NOMO-1 treated with dmso at 0.1 percent for 144 hours (cell line): ENCODE measurements around the gene XYLB.

Experiments
- DNase-seq: peaks from one replicate; lab custom pipeline; 2025; ENCODE audit not compliant: unreplicated experiment; lab: John Stamatoyannopoulos, UW

The XYLB gene

GRCh38 chr3:38361496-38361895 lies 14.9 kb downstream of the XYLB start:
- DNase-seq = no peak

DNA sequence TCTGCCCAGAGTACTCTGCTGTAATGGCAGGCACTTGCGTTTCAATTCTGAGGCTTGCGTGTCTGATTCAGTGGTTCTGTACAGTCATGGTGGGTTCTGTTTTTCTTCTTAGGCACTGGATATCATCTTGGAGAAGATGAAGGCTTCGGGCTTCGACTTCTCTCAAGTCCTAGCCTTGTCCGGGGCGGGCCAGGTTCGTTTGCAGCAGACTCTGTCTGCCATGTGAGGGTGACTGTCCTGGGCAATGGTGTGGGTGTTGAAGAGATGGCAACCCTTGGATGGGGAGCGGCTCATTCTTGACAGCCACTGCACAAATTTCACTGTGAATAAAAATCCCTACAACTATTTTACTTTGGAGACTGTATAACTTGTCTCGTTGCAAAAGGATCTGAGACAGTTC lies 16.2 kb downstream of the XYLB start:
- no peak for DNase-seq

- DNase-seq = no peak
Observed at GRCh38 chr3:38364721-38365400, 18.3 kb downstream of the XYLB start.

DNA sequence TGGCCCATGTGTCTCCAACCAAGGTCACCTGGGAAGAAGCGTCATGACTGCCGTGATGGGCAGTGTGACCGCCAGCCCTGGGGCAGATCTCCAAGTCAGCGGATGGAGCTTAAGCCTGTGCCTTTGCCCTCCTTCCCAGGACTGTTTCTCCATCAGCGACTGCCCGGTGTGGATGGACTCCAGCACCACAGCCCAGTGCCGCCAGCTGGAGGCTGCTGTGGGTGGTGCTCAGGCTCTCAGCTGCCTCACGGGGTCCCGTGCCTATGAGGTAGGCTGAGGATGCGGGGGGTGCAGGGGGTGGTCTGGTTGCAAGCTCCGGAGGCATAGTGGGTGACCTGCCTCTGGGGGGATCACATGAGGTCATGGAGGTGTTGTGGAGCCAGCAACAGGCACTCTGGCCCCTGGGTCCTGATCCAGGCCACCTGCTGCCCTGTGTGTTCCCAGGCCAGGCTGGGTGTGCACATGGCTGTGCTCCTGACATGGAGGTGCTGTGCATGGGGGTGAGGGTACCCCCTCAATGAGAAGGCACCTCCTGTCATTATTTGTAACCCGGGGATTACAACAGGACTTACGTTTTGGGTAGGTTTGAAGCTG lies 19.0 kb downstream of the XYLB start:
- DNase-seq = no peak

- no peak for DNase-seq
Observed at GRCh38 chr3:38366082-38366481, 19.5 kb downstream of the XYLB start.

DNA sequence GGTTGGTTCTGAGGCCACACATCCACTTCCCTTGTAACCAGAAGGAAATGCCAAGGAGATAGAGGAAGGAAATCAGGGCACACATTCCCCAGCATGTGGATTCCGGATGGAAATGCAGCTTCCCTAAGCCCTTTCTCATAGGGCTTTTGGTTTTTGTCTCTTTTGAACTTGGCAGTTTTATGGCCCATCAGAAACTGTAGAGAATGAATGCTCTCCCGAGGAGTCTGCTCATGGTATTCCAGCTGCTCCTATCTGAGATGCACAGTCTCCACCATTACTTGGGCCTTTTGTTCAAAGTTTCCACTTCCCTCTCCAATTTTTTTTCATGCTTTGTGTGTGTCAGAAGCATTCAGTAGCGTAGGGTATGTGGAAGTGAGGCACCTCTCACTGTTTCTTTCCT lies 21.2 kb downstream of the XYLB start:
- no peak for DNase-seq

- no peak for DNase-seq
Observed at GRCh38 chr3:38368238-38368637, 21.7 kb downstream of the XYLB start.

DNA sequence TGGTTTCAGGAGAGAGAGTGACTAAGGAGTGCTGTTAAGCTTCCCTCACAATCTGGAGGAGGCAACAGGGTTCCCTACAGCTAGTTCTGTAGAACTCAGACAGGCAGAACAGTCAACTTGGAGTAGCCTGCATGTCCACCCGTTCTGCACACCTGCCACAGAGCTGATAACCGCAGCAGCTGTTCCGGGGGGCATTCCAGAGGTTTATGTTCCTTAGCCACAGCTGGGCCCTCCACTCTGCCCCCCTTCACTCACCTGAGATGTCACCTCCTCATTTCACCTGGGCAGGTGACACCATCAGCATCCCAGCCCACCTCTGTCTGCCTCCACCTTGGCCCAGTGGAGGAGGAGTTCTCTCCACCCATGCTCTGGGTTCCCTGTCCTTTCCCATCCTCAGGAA lies 22.6 kb downstream of the XYLB start:
- DNase-seq = no peak

GRCh38 chr3:38370149-38370548 lies 23.6 kb downstream of the XYLB start:
- DNase-seq = no peak

GRCh38 chr3:38370861-38371260 lies 24.3 kb downstream of the XYLB start:
- no peak for DNase-seq

- DNase-seq = no peak
Observed at GRCh38 chr3:38371541-38372213, 25.1 kb downstream of the XYLB start.

GRCh38 chr3:38372214-38372601 lies 25.6 kb downstream of the XYLB start:
- DNase-seq = no peak

DNA sequence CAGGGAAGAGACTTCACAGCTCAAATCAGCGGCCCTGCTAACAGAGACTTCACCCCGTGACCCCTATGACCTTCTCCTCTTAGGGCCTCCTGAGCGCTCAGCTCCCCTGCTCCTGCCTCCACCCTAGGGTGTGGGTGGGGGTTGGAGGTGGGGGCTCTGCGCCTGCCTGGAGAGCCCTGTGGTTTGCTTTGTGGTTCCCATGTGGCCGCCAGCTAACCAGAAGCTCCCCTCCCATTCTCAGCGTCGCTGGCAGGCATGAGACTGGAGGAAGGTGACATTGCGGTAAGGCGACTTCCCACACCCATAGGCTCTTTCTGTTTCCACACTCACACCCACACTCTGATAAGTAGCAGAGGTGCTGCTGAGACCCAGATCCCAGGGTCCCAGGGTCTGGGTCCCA lies 27.6 kb downstream of the XYLB start:
- no peak for DNase-seq

GRCh38 chr3:38375072-38375471 lies 28.5 kb downstream of the XYLB start:
- DNase-seq = no peak

- no peak for DNase-seq
Observed at GRCh38 chr3:38375488-38376097, 29.0 kb downstream of the XYLB start.

- DNase-seq = no peak
Observed at GRCh38 chr3:38376098-38376816, 29.7 kb downstream of the XYLB start.

DNA sequence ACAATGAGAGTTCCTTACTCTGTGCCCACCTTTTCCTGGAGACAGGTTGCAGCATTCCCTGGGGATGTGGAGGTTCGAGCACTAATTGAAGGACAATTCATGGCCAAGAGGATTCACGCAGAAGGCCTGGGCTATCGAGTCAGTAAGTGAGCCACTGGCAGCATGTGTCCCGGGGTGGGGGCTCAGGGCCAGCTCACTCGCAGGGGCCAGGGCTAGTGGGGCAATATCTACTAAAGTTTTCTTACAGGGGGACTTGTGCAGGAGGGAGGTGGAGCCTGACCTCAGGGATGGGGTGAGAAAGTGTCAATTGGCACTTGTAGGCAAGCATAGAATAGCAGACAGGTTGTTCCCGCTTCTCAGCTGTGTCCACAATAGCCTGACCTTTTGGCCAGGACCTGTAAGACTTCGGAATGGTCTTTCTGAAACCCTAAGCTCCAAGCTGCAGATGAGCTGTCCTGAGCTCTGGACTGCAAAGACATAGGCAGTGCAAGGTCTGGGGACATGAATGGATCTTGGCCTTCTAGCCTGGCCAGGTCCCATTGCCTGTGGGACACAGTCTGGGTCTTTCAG lies 32.7 kb downstream of the XYLB start:
- no peak for DNase-seq

DNA sequence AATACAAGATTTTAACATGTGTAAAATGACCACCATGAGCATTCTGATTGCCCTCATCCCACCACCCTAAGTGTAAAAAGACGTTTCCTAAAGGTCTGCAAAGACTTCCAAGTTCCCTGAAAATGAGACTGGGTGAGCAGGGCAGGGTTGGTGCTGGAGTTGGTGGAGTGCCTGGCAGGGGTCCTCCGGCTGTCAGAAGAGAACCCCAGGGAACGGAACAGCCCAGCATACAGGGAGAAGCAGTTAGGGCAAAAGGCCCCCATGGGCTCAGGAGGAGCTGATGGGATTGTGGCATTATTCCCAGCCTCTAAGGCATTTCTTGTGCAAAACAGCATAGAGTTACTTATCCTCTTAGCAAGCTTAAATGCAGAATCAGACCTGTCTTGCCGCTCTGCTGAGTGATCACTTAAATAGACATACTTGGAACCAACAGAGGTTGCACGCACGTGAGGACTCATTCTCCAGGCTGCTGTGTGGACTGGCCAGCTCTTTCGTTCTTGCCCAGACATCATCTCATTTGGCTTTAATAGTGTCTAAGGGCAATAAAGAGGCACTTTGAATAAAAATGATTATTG lies 36.0 kb downstream of the XYLB start:
- DNase-seq = no peak

GRCh38 chr3:38383156-38383875 lies 36.7 kb downstream of the XYLB start:
- DNase-seq = no peak
